Measurements from ENCODE around the gene SNCB.

GRCh38 chr5:176654856-176655255, 24.5 kb upstream of the SNCB start:
- no peak for TF ChIP-seq POLR2A (IDR thresholded peaks at IDR 0.05; ENCODE audit: control extremely low read depth in 1 of 2, low read depth in 2 of 2, low read length in 2 of 2)
- TF ChIP-seq MAX (IDR thresholded peaks at IDR 0.05), result no peak
- TF ChIP-seq EP300 (IDR thresholded peaks at IDR 0.05; ENCODE audit: borderline replicate concordance in 1 of 2, low read depth in 2 of 2, low read length in 2 of 2), result no peak
- TF ChIP-seq EZH2 (IDR thresholded peaks at IDR 0.05; ENCODE audit: low read depth, low read length, severe bottlenecking), result no peak
- no peak for TF ChIP-seq CTCF (IDR thresholded peaks at IDR 0.05; ENCODE audit: control extremely low read depth in 1 of 3, insufficient read depth in 1 of 3, low read depth in 1 of 3, low read length in 3 of 3)
- no peak for TF ChIP-seq YY1 (IDR thresholded peaks at IDR 0.05; ENCODE audit: low read depth, low read length)
- TF ChIP-seq JUND (IDR thresholded peaks at IDR 0.05; ENCODE audit: low read length), result no peak
- no peak for TF ChIP-seq TCF12 (IDR thresholded peaks at IDR 0.05; ENCODE audit: low read depth, low read length)
- TF ChIP-seq SIRT6 (IDR thresholded peaks at IDR 0.05; ENCODE audit: low read length), result no peak
- no peak for TF ChIP-seq CEBPB (IDR thresholded peaks at IDR 0.05; ENCODE audit: low read depth, low read length)
- TF ChIP-seq SP4 (IDR thresholded peaks at IDR 0.05; ENCODE audit: low read length), result no peak
- no peak for TF ChIP-seq POLR2AphosphoS5 (IDR thresholded peaks at IDR 0.05; ENCODE audit: low read depth, low read length)
